GM12878 (cell line): ENCODE data around the gene NEGR1. TPM values are rescaled to one million over a fixed set of nuclear protein-coding genes. Genes with fewer than 3 reads are reported as not detected.

Source experiments
- ATAC-seq: fragments of 200-7000 bp; cut with Tn5 transposase; 3 replicates; pipeline ENCODE4 v1.9.1; 2020; ENCODE audit warnings: mild to moderate bottlenecking, moderate library complexity
- BruUV-seq: library from RNA; stranded (reverse); fragments of 400-500 nt; replicated peaks from 2 replicates; lab custom pipeline; 2021; lab: Mats Ljungman, UMichigan
- CTCF ChIA-PET: fragments of 300-600 bp; sonication (Branson Sonifier 250); formaldehyde crosslinking; extraction: SDS; loops from one replicate; lab custom pipeline; 2021; ENCODE audit warnings: inconsistent platforms; lab: Yijun Ruan, JAX
- POLR2A ChIA-PET: fragments of 350-600 bp; formaldehyde crosslinking; extraction: SDS; loops from one replicate; lab custom pipeline; 2021; ENCODE audit warnings: inconsistent platforms; lab: Charles Lee
- RAD21 ChIA-PET: fragments of 300-600 bp; sonication (Branson Sonifier 250); formaldehyde crosslinking; loops from one replicate; lab custom pipeline; 2023; ENCODE audit warnings: antibody characterized with exemption; ENCODE audit not compliant: unreplicated experiment; lab: Charles Lee
- SMC1A ChIA-PET: fragments of 300-600 bp; sonication (Branson Sonifier 250); formaldehyde crosslinking; loops from one replicate; lab custom pipeline; 2023; ENCODE audit not compliant: unreplicated experiment, uncharacterized antibody; lab: Charles Lee
- DNase-seq: peaks from one replicate; pipeline ENCODE4 v3.0.0-alpha.2; 2011; ENCODE audit warnings: low read depth, low spot score
- FAIRE-seq: peaks from 3 replicates; lab custom pipeline; 2011; peaks lifted over from hg19 to GRCh38; lab: Jason Lieb, UNC
- H2AFZ ChIP-seq: 2 replicates; pipeline ENCODE4 v1.6.0; 2011; ENCODE audit warnings: low read depth, low read length, control low read depth; ENCODE audit not compliant: control insufficient read depth
- H3K27ac ChIP-seq: 2 replicates; pipeline ENCODE4 v1.5.1; 2011; ENCODE audit warnings: control low read depth; ENCODE audit not compliant: control insufficient read depth, insufficient read depth
- H3K27me3 ChIP-seq, 2 experiments: replicated peaks in 1 of 2; 2 replicates each; pipeline versions ENCODE4 v1.6.0 to v1.6.1; 2011; ENCODE audit warnings: low read length in 1 of 2; ENCODE audit not compliant: control insufficient read depth in 2 of 2, insufficient read depth in 2 of 2
- H3K36me3 ChIP-seq, 2 experiments: 2 replicates each; pipeline ENCODE4 v1.5.1; 2011; ENCODE audit warnings: low read length in 1 of 2; ENCODE audit not compliant: control insufficient read depth in 2 of 2, insufficient read depth in 2 of 2
- H3K4me1 ChIP-seq: 2 replicates; pipeline ENCODE4 v1.6.1; 2011; ENCODE audit warnings: mild to moderate bottlenecking, low read length, moderate library complexity, mixed read lengths; ENCODE audit not compliant: control insufficient read depth, insufficient read depth
- H3K4me2 ChIP-seq: 2 replicates; pipeline ENCODE4 v1.6.0; 2011; ENCODE audit warnings: control low read depth; ENCODE audit not compliant: control insufficient read depth, insufficient read depth
- H3K4me3 ChIP-seq: fragments of 200-600 bp; sonication (generic); 2 replicates; pipeline ENCODE4 v1.5.1; 2016
- H3K79me2 ChIP-seq: 2 replicates; pipeline ENCODE4 v1.6.0; 2011; ENCODE audit warnings: low read length; ENCODE audit not compliant: control insufficient read depth, insufficient read depth
- H3K9ac ChIP-seq: 2 replicates; pipeline ENCODE4 v1.8.0; 2011; ENCODE audit warnings: low read length, control low read depth, mixed read lengths; ENCODE audit not compliant: control insufficient read depth, insufficient read depth
- H3K9me3 ChIP-seq: replicated peaks from 3 replicates; pipeline ENCODE4 v1.5.1; 2011; ENCODE audit warnings: mild to moderate bottlenecking, low read length; ENCODE audit not compliant: control insufficient read depth, insufficient read depth
- H4K20me1 ChIP-seq: 2 replicates; pipeline ENCODE4 v1.6.0; 2011; ENCODE audit not compliant: control insufficient read depth, insufficient read depth
- BRCA1 ChIP-seq: IDR thresholded peaks from 2 replicates; pipeline ENCODE4 v1.6.1; 2011; ENCODE audit warnings: low read depth, low read length, improper control_type of control experiment
- DPF2 ChIP-seq: fragments of 450-650 bp; IDR thresholded peaks from 2 replicates; pipeline ENCODE4 v1.6.1; 2017; ENCODE audit warnings: mild to moderate bottlenecking
- NFYB ChIP-seq: IDR thresholded peaks from 2 replicates; pipeline ENCODE4 v1.6.1; 2011; ENCODE audit warnings: low read depth, mild to moderate bottlenecking, low read length, improper control_type of control experiment, moderate library complexity; ENCODE audit not compliant: insufficient read depth
- SMARCA5 ChIP-seq: fragments of 450-650 bp; IDR thresholded peaks from 2 replicates; pipeline ENCODE4 v1.6.1; 2017; ENCODE audit warnings: mild to moderate bottlenecking
- YY1 ChIP-seq: IDR thresholded peaks from 2 replicates; pipeline ENCODE4 v1.6.1; 2011; ENCODE audit warnings: low read depth, mild to moderate bottlenecking, low read length
- WGBS: methylation state at CpG from one replicate; pipeline ENCODE4 v1.1.6; 2016; ENCODE audit warnings: low lambda C conversion rate; ENCODE audit not compliant: insufficient replicate concordance, insufficient coverage; ENCODE audit errors: missing lambda C conversion rate; 5-methylcytosine and 5-hydroxymethylcytosine counted together
- in situ Hi-C: fragments of 300-500 bp; cut with MboI; formaldehyde crosslinking; loops from 9 replicates; pipeline ENCODE4 v1.14.3; 2018; ENCODE audit warnings: mixed read lengths
- intact Hi-C: fragments of 100-400 bp; cut with micrococcal nuclease; formaldehyde crosslinking; loops from one replicate; pipeline ENCODE4 v1.14.2; 2022; ENCODE audit not compliant: unreplicated experiment
- polyA plus RNA-seq, 11 experiments: library from polyadenylated mRNA; depleted of rRNA in 4 of 11; unstranded in 6 of 11; stranded (reverse) in 5 of 11; fragments of >200 nt; fragmentation: Nextera tagmentation in 4 of 11; fragmentation: Illumina TruSeq in 1 of 11; extraction: Ambion mirVana in 4 of 11; extraction: Trizol in 1 of 11; gene quantifications; 1 replicate in 1 of 11; 2 replicates in 10 of 11; pipeline versions ENCODE4 v1.2.1 to v1.2.3, GENCODE V29; 2011 to 2016; ENCODE audit warnings: inconsistent platforms in 2 of 11, missing spikeins in 2 of 11, low read depth in 1 of 11
- total RNA-seq, 4 experiments: library from RNA; depleted of rRNA in 3 of 4; stranded (reverse); fragments of >200 nt in 3 of 4; fragmentation: Illumina TruSeq in 1 of 4; extraction: Trizol in 1 of 4; gene quantifications; 2 replicates each; pipeline versions ENCODE4 v1.2.1 to v1.2.3, GENCODE V29; 2013 to 2021
- TF ChIP-seq, protein P1 (sequence below): IDR thresholded peaks from 2 replicates; pipeline ENCODE4 v1.6.1; 2012; ENCODE audit warnings: improper control_type of control experiment, low read depth, low read length; ENCODE audit not compliant: insufficient replicate concordance

The NEGR1 gene
- total and polyA plus RNA-seq, 10 of the 15 experiments (the other 5 are each of a cell fraction or from before 2014, with no cell fraction given), result under 0.01 to 0.03 (median 0.01) TPM; not detected in 7

GRCh38 chr1:72150508-72150907 lies 131.8 kb downstream of the NEGR1 start (continued):
- TF ChIP-seq, protein P1, sequence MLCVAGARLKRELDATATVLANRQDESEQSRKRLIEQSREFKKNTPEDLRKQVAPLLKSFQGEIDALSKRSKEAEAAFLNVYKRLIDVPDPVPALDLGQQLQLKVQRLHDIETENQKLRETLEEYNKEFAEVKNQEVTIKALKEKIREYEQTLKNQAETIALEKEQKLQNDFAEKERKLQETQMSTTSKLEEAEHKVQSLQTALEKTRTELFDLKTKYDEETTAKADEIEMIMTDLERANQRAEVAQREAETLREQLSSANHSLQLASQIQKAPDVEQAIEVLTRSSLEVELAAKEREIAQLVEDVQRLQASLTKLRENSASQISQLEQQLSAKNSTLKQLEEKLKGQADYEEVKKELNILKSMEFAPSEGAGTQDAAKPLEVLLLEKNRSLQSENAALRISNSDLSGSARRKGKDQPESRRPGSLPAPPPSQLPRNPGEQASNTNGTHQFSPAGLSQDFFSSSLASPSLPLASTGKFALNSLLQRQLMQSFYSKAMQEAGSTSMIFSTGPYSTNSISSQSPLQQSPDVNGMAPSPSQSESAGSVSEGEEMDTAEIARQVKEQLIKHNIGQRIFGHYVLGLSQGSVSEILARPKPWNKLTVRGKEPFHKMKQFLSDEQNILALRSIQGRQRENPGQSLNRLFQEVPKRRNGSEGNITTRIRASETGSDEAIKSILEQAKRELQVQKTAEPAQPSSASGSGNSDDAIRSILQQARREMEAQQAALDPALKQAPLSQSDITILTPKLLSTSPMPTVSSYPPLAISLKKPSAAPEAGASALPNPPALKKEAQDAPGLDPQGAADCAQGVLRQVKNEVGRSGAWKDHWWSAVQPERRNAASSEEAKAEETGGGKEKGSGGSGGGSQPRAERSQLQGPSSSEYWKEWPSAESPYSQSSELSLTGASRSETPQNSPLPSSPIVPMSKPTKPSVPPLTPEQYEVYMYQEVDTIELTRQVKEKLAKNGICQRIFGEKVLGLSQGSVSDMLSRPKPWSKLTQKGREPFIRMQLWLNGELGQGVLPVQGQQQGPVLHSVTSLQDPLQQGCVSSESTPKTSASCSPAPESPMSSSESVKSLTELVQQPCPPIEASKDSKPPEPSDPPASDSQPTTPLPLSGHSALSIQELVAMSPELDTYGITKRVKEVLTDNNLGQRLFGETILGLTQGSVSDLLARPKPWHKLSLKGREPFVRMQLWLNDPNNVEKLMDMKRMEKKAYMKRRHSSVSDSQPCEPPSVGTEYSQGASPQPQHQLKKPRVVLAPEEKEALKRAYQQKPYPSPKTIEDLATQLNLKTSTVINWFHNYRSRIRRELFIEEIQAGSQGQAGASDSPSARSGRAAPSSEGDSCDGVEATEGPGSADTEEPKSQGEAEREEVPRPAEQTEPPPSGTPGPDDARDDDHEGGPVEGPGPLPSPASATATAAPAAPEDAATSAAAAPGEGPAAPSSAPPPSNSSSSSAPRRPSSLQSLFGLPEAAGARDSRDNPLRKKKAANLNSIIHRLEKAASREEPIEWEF, result no peak
- TF ChIP-seq BRCA1, result no peak

GRCh38 chr1:72141875-72142274 lies 140.5 kb downstream of the NEGR1 start:
- ATAC-seq, result no peak
- intact Hi-C loops, result no loop called here
- RAD21 ChIA-PET, result no interaction called here
- H4K20me1 ChIP-seq, result no peaks in the 10 kb centered on the region
- no peaks in the 10 kb centered on the region for H3K79me2 ChIP-seq
- SMC1A ChIA-PET, result no interaction called here
- no peaks in the 10 kb centered on the region for H3K27me3 ChIP-seq
- POLR2A ChIA-PET, result no interaction called here
- 8% methylated on average over 4 of the region's 4 CpGs for WGBS
- no peaks in the 10 kb centered on the region for H3K9me3 ChIP-seq
- CTCF ChIA-PET, result no interaction called here
- H3K9ac ChIP-seq, result no peak overlapping the region
- H3K4me3 ChIP-seq, result no peak overlapping the region
- no peak for FAIRE-seq
- H3K4me2 ChIP-seq, result no peak overlapping the region
- TF ChIP-seq SMARCA5 (no peak), NFYB (no peak), YY1 (no peak), DPF2 (no peak)
- DNase-seq, result no peak
- no peaks in the 10 kb centered on the region for H3K36me3 ChIP-seq
- BruUV-seq, result no TSS peak
- in situ Hi-C loops, result no loop called here
- H3K4me1 ChIP-seq, result no peaks in the 10 kb centered on the region
- no peak overlapping the region for H2AFZ ChIP-seq
- H3K27ac ChIP-seq, result no peak overlapping the region
